ENCODE results near the gene TOPAZ1.

The TOPAZ1 gene

DNA sequence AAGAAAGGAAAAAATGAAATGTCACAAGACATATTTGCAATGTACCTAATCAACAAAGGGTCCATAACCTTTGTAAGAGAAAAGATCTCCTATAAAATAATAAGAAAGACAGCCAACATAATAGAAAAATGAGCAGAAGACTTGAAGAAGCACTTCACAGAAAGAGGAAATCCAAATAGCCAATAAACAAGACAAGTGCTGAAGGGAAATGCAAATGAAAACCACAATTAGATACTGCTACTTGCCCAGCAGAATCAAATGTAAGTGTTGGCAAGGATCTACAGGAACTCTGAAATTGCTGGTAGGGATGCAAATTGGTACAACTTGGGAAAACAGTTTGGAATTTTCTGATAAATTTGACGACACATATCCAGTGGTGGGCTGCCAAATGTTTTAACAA is 15.1 kb upstream of the TOPAZ1 start:
- no peak overlapping the region for H2AFZ ChIP-seq (ENCODE audit: low read length, unreplicated experiment)
- no peak overlapping the region for H3K27ac ChIP-seq (ENCODE audit: low read depth, low read length)
- no peaks in the 10 kb centered on the region for H3K79me2 ChIP-seq (ENCODE audit: control insufficient read depth, insufficient read depth, low read length, unreplicated experiment)
- no peaks in the 10 kb centered on the region for H3K36me3 ChIP-seq (ENCODE audit: insufficient read depth, low read length)
- peaks cover 15% of the 10 kb centered on the region for H3K4me1 ChIP-seq (ENCODE audit: control insufficient read depth, insufficient read depth, low read length, unreplicated experiment)
- peaks cover 26% of the 10 kb centered on the region for H3K27me3 ChIP-seq (ENCODE audit: insufficient read depth, low read length)
- H3K4me3 ChIP-seq (ENCODE audit: low read depth, low read length): no peak overlapping the region

DNA sequence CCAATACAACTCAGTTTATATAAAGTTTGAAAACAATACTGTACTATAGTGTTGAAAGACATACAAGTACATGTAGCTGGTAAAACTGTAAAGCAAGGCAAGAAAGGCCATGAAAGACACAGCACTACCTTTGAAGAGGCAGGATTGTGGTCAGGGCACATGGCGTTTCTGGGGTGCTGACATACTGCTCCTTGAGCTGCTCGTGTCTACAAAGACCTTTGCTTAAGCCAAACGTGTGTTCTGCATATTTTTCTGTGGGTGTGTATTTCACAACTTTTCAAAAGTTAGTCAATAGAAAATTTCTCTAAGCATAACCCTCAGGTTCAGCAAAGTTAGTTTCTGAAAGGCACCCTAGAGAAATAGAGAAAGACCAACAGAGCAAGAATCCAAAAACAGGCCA is 14.1 kb upstream of the TOPAZ1 start:
- Histone ChIP-seq H3K27ac (ENCODE audit: low read depth, low read length) (no peak overlapping the region), H3K4me1 (ENCODE audit: control insufficient read depth, insufficient read depth, low read length, unreplicated experiment) (peaks cover 13% of the 10 kb centered on the region), H3K4me3 (ENCODE audit: low read depth, low read length) (no peak overlapping the region), H3K79me2 (ENCODE audit: control insufficient read depth, insufficient read depth, low read length, unreplicated experiment) (no peaks in the 10 kb centered on the region), H3K36me3 (ENCODE audit: insufficient read depth, low read length) (no peaks in the 10 kb centered on the region), H2AFZ (ENCODE audit: low read length, unreplicated experiment) (no peak overlapping the region), H3K27me3 (ENCODE audit: insufficient read depth, low read length) (peaks cover 26% of the 10 kb centered on the region)

DNA sequence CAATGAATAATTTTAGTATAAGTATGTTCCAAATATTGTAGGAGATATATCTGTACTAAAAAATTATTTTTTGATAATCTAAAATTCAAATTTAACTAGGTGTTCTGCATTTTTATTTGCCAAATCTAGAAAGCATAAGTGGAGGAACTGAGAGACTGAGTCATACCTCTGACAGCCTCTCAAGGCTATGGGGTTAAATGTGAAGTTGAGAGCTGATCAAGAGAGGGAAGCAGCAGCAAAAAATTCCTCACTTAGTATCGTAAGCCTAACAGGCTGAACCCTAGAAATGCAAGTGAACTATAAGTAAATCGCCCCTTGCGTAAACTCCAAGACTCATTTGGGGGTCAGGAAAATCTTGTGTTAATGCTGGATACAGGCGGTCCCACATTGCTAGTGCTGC is 12.8 kb upstream of the TOPAZ1 start:
- H3K27me3 ChIP-seq (ENCODE audit: insufficient read depth, low read length): peaks cover 26% of the 10 kb centered on the region
- no peak overlapping the region for H3K4me3 ChIP-seq (ENCODE audit: low read depth, low read length)
- H3K4me1 ChIP-seq (ENCODE audit: control insufficient read depth, insufficient read depth, low read length, unreplicated experiment): peaks cover under 1% of the 10 kb centered on the region
- no peaks in the 10 kb centered on the region for H3K36me3 ChIP-seq (ENCODE audit: insufficient read depth, low read length)
- no peak overlapping the region for H2AFZ ChIP-seq (ENCODE audit: low read length, unreplicated experiment)
- H3K79me2 ChIP-seq (ENCODE audit: control insufficient read depth, insufficient read depth, low read length, unreplicated experiment): no peaks in the 10 kb centered on the region
- H3K27ac ChIP-seq (ENCODE audit: low read depth, low read length): no peak overlapping the region

DNA sequence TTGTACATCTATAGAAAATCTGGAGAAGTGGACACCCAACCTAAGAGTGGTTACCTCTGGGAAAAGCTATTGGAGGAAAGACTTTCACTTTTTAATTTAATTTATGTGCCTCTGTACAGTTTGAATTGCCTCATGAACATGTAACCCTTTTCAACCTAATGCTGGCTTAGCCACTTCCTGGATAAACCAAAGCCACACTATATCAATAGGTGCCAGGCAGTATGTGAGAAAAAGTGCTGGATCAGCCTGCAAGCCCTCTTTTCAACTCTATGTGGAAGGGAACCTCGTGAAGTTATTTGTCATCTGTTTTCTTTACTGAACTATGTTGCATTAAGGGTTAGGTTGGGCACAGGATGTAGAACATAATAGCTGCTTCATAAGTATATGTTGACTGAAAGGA is 9.3 kb upstream of the TOPAZ1 start:
- H3K27me3 ChIP-seq (ENCODE audit: insufficient read depth, low read length): peaks cover 3% of the 10 kb centered on the region; the same call in 1 of the 2 replicates
- H2AFZ ChIP-seq (ENCODE audit: low read length, unreplicated experiment): no peak overlapping the region
- H3K27ac ChIP-seq (ENCODE audit: low read depth, low read length): no peak overlapping the region
- H3K79me2 ChIP-seq (ENCODE audit: control insufficient read depth, insufficient read depth, low read length, unreplicated experiment): no peaks in the 10 kb centered on the region
- H3K36me3 ChIP-seq (ENCODE audit: insufficient read depth, low read length): no peaks in the 10 kb centered on the region
- H3K4me3 ChIP-seq (ENCODE audit: low read depth, low read length): no peak overlapping the region
- peaks cover 4% of the 10 kb centered on the region for H3K4me1 ChIP-seq (ENCODE audit: control insufficient read depth, insufficient read depth, low read length, unreplicated experiment)

DNA sequence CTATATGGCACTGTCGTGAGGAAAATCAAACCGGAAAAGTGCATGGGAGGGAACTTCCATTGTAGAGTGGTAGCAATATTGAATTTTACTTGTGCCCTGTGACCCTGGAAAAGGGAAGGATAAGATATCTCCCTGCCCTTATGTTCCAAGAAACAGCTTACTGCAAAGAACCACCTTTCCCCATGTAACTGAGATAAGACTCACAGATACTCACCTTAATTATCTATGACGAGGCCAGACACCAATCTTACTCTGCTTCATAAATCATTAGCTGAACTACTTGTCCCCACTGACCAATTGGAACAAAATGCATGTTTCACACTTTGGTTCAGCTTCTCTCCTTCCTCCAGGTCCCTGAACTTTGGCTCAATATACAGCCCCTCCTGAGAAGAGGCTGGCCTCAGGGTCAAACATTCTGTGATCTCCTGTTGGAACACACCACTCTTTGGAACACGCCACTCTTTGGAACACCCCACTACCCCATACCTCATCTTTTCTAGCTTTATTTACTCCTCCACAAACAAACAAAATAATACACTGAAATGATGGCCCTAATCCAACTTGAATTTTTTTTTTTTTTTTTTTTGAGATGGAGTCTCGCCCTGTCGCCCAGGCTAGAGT is 6.9 kb upstream of the TOPAZ1 start:
- no peak overlapping the region for H2AFZ ChIP-seq (ENCODE audit: low read length, unreplicated experiment)
- peaks cover 4% of the 10 kb centered on the region for H3K4me1 ChIP-seq (ENCODE audit: control insufficient read depth, insufficient read depth, low read length, unreplicated experiment)
- no peak overlapping the region for H3K4me3 ChIP-seq (ENCODE audit: low read depth, low read length)
- no peaks in the 10 kb centered on the region for H3K36me3 ChIP-seq (ENCODE audit: insufficient read depth, low read length)
- H3K27me3 ChIP-seq (ENCODE audit: insufficient read depth, low read length): no peaks in the 10 kb centered on the region
- no peaks in the 10 kb centered on the region for H3K79me2 ChIP-seq (ENCODE audit: control insufficient read depth, insufficient read depth, low read length, unreplicated experiment)
- H3K27ac ChIP-seq (ENCODE audit: low read depth, low read length): no peak overlapping the region

DNA sequence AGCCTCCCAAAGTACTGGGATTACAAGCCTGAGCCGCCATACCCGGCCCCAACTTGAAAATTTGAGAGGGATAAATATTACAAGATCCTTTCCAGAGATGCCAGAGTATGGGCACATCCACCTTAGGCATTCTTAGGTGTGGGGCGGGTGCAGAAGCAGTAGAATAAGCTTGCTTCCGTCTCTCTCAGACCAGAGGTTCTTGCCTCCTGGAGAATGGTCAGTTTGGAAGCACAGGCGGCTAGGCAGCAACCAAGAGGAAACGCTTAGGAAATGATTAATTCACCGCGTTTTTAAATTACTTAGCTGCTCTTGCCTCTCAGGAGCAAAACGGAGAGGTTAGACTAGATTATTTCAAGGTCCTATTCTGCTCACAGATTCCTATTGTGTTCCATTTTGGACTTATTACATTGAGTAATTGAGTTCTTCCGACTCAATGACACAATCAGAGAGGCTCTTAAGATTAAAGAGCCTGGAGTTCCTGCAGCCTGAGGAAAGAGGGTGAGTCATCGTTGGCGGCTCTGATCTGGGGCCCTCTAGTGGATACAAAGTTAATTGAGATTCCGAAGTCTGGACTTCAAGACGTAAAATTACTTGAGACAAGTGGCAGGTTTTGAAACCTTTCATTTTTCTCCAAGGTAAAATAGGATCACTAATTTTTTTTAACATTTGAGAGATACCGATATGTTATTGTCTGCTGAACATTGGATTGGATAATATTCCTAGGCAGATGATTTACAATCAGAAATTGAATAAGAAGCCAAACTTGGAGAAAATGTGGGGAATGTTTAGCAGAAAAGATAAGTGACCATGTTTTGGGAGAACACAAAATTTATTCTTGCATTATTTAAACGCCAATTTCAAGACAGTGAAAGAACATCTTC is 5.8 kb upstream of the TOPAZ1 start:
- no peak overlapping the region for H3K4me3 ChIP-seq (ENCODE audit: low read depth, low read length)
- no peak overlapping the region for H3K27ac ChIP-seq (ENCODE audit: low read depth, low read length)
- H3K4me1 ChIP-seq (ENCODE audit: control insufficient read depth, insufficient read depth, low read length, unreplicated experiment): peaks cover 4% of the 10 kb centered on the region
- no peaks in the 10 kb centered on the region for H3K27me3 ChIP-seq (ENCODE audit: insufficient read depth, low read length)
- H3K79me2 ChIP-seq (ENCODE audit: control insufficient read depth, insufficient read depth, low read length, unreplicated experiment): no peaks in the 10 kb centered on the region
- H2AFZ ChIP-seq (ENCODE audit: low read length, unreplicated experiment): peak overlapping the region; percentile 10
- no peaks in the 10 kb centered on the region for H3K36me3 ChIP-seq (ENCODE audit: insufficient read depth, low read length)

DNA sequence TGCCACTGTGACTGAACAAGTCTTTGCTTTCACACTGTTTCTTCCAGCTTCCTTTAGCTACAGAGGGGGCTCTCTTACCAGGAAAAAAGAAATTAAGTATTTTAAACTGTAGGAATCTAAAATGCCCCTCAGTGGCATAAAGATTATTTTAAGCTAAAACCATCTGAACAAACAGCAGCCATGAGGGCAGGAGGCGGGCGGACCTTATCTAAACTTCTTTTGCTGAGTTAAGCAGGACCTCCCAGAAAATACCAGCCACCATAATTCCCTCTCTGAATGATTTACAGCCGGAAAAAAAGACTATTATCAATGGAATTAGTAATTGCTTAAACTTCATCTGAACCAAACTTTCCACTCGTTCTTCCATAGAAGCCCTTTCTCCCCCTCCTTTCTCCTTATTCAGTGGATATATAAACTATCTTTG is 5.2 kb upstream of the TOPAZ1 start:
- H3K27me3 ChIP-seq (ENCODE audit: insufficient read depth, low read length): no peaks in the 10 kb centered on the region
- H3K79me2 ChIP-seq (ENCODE audit: control insufficient read depth, insufficient read depth, low read length, unreplicated experiment): no peaks in the 10 kb centered on the region
- H3K4me3 ChIP-seq (ENCODE audit: low read depth, low read length): no peak overlapping the region
- no peak overlapping the region for H2AFZ ChIP-seq (ENCODE audit: low read length, unreplicated experiment)
- H3K4me1 ChIP-seq (ENCODE audit: control insufficient read depth, insufficient read depth, low read length, unreplicated experiment): peaks cover 4% of the 10 kb centered on the region
- no peaks in the 10 kb centered on the region for H3K36me3 ChIP-seq (ENCODE audit: insufficient read depth, low read length)
- H3K27ac ChIP-seq (ENCODE audit: low read depth, low read length): no peak overlapping the region

DNA sequence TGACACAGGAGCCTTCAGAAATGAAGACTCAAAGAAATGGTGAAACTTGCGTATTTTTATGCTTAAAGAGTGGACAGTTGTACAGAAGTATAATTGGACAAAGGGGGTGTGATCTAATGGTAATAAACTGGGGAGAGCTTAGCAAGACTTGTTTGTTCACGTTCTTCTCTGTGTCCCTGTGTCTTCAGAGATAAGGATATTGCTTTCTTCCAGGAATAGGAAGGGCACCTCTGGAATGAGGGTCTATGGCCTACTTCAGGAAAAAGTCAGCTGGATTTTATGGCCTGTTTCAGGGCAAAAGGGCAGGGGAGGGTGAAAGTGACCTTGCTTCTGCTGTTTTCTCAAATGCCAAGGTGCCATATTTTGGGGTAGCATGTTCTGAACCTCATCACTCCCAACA is 4.5 kb upstream of the TOPAZ1 start:
- H3K27me3 ChIP-seq (ENCODE audit: insufficient read depth, low read length): no peaks in the 10 kb centered on the region
- no peak overlapping the region for H3K27ac ChIP-seq (ENCODE audit: low read depth, low read length)
- H3K4me3 ChIP-seq (ENCODE audit: low read depth, low read length): no peak overlapping the region
- no peaks in the 10 kb centered on the region for H3K79me2 ChIP-seq (ENCODE audit: control insufficient read depth, insufficient read depth, low read length, unreplicated experiment)
- H3K36me3 ChIP-seq (ENCODE audit: insufficient read depth, low read length): no peaks in the 10 kb centered on the region
- peaks cover 4% of the 10 kb centered on the region for H3K4me1 ChIP-seq (ENCODE audit: control insufficient read depth, insufficient read depth, low read length, unreplicated experiment)
- no peak overlapping the region for H2AFZ ChIP-seq (ENCODE audit: low read length, unreplicated experiment)

DNA sequence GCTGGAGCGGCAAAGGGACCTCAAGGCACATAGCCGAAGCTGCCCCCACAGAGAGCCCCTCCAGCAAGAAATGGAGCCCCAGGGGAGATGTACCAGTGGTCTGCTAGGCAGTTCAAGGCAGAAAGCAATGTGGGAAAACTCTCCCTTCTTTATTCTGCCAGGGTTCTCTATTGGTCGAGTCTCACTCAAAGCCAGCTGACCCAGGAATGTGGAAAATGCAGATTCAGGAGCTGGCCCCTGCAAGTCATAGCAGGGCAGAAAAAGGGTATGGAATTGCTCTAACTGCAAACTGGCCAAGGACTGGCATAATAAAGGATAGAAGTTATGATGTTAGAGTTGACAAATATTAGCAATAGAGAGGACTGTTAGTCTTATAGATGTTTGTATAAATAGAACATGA is 4.0 kb upstream of the TOPAZ1 start:
- Histone ChIP-seq H3K4me1 (ENCODE audit: control insufficient read depth, insufficient read depth, low read length, unreplicated experiment) (peaks cover 4% of the 10 kb centered on the region), H3K27me3 (ENCODE audit: insufficient read depth, low read length) (no peaks in the 10 kb centered on the region), H3K4me3 (ENCODE audit: low read depth, low read length) (no peak overlapping the region), H3K36me3 (ENCODE audit: insufficient read depth, low read length) (no peaks in the 10 kb centered on the region), H3K79me2 (ENCODE audit: control insufficient read depth, insufficient read depth, low read length, unreplicated experiment) (no peaks in the 10 kb centered on the region), H2AFZ (ENCODE audit: low read length, unreplicated experiment) (no peak overlapping the region), H3K27ac (ENCODE audit: low read depth, low read length) (no peak overlapping the region)

DNA sequence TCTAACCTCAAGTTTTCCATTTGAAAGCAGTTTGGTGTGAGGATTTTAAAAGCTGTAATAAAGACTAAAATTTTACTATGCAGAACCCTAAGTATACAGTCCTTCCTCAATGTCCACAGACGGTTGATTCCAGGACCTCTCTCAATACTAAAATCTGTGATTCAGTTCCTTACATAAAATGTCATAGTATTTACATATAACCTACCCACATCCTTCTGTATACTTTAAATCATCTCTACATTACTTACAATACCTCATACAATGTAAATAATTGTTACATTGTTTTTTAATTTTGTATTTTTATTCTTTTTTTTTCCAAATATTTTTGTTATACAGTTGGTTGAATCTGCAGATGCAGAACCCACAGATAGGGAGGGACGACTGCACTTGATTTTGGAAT is 2.8 kb upstream of the TOPAZ1 start:
- H3K79me2 ChIP-seq (ENCODE audit: control insufficient read depth, insufficient read depth, low read length, unreplicated experiment): no peaks in the 10 kb centered on the region
- no peak overlapping the region for H3K4me3 ChIP-seq (ENCODE audit: low read depth, low read length)
- no peaks in the 10 kb centered on the region for H3K36me3 ChIP-seq (ENCODE audit: insufficient read depth, low read length)
- H3K27ac ChIP-seq (ENCODE audit: low read depth, low read length): no peak overlapping the region
- H3K4me1 ChIP-seq (ENCODE audit: control insufficient read depth, insufficient read depth, low read length, unreplicated experiment): peaks cover 4% of the 10 kb centered on the region
- no peak overlapping the region for H2AFZ ChIP-seq (ENCODE audit: low read length, unreplicated experiment)
- peaks cover 5% of the 10 kb centered on the region for H3K27me3 ChIP-seq (ENCODE audit: insufficient read depth, low read length)

DNA sequence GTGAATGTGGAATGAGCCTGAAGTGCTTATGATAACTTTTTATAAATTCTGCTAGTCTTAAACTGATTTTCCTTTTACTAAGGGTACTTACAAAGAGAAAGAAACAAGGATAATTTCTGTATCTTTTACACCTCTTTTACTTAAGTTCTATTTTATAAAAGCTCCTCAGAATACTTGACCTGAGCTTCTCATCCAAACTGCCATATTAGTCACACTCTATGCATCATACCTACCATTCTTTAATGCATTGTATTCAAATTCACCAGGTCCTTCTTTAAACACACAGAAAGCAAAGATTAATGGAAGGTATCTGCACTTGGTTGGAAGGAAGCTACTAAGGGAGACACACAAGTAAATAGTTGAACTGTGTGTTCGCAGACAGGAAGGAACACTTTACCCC is 1.6 kb upstream of the TOPAZ1 start:
- Histone ChIP-seq H3K27ac (ENCODE audit: low read depth, low read length) (no peak overlapping the region), H3K4me3 (ENCODE audit: low read depth, low read length) (no peak overlapping the region), H3K4me1 (ENCODE audit: control insufficient read depth, insufficient read depth, low read length, unreplicated experiment) (peaks cover 4% of the 10 kb centered on the region), H2AFZ (ENCODE audit: low read length, unreplicated experiment) (no peak overlapping the region), H3K36me3 (ENCODE audit: insufficient read depth, low read length) (no peaks in the 10 kb centered on the region), H3K27me3 (ENCODE audit: insufficient read depth, low read length) (peaks cover 17% of the 10 kb centered on the region), H3K79me2 (ENCODE audit: control insufficient read depth, insufficient read depth, low read length, unreplicated experiment) (no peaks in the 10 kb centered on the region)
